Natural killer cell (primary cell): Measurements from ENCODE around the gene NMS. TPM values are rescaled to one million over a fixed set of nuclear protein-coding genes. Genes with fewer than 3 reads are reported as not detected.

Source experiments
- total RNA-seq, 4 donors: library from RNA; stranded (reverse); fragments of 120-200 nt in 1 of 4; gene quantifications; one replicate each; pipeline versions ENCODE4 v1.2.3 to v1.2.4, GENCODE V29; 2013 to 2022

The NMS gene
- total RNA-seq, 3 donors from 2014 or later (not counting 1 experiment from before 2014, with no cell fraction given) = not detected

Other genes starting within 250 kb of the NMS start
- not detected for gene LONRF2, start 148.0 kb upstream of the NMS start, total RNA-seq
- 10 to 100 TPM; 11.1 to 15.3 (median 13.4) TPM for gene CHST10, start 52.8 kb upstream of the NMS start, total RNA-seq
- gene PDCL3, start 92.5 kb downstream of the NMS start, total RNA-seq = 10 to 100 TPM; 22.3 to 27.3 (median 24.8) TPM